Cardiac septum (tissue), 1 donor: ENCODE results near the gene LSM5. TPM values are rescaled to one million over a fixed set of nuclear protein-coding genes. Genes with fewer than 3 reads are reported as not detected.
"Not testable (repeated sequence)": the region's sequence is repeated elsewhere in the genome, so short reads cannot be mapped to it uniquely, and the experiment has no call there.

Experiments
- DNase-seq: peaks from one replicate; pipeline ENCODE4 v3.0.0-alpha.2; 2020; ENCODE audit warnings: low spot score
- intact Hi-C: fragments of 100-400 bp; cut with DNase I; formaldehyde crosslinking; loops from one replicate; pipeline ENCODE4 v1.14.0; 2022
- total RNA-seq: library from RNA; stranded (reverse); fragmentation: NEBNext Ultra II Directional; extraction: Animal tissue kit (Norgen Biotek cat#: 25700); gene quantifications from one replicate; pipeline ENCODE4 v1.2.1, GENCODE V29; 2021
- donor health status: DM: no; HTN: no; CAD: no.

LSM5 gene
- total RNA-seq, 1 donor from 2014 or later: 31.1 TPM

DNA sequence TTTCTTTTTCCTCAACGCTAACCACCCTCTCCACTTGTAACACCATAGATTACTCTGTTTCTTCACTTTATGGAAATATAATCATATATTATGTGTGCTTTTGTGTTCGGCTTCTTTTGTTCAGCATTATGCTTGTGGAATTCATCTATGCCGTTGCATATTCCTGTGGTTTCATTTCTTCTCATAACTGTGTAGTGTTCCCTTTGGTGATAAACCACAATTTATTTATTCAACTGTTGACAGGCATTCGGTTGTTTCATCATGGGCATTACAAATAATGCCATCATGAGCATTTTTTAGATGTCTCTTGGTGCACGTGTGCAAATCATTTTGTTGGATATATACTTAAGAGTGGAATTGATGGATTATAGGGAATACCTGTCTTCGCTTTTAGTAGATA lies 17.2 kb upstream of the LSM5 start:
- no peak for DNase-seq
- intact Hi-C loops: no loop called here

- DNase-seq: no peak
Observed at GRCh38 chr7:32506266-32507054, 16.3 kb upstream of the LSM5 start.

DNA sequence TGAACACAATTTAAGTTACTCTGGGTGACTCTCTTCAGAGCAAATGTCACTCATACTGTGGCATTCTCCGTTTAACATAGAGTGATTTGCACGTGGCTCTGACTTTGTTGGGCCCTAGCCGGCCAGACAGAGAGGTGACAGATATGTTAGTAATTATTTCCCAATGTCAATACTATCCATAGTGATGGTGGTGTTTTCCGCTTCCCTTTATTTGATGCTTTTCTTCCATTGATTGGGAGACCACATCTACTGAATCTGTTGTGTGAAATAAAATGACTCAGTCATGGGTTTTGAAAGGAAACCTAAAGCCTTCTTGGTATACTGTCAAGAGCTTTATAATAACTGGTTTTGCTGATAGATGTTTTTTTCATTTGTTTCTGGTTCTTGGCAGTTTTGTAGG lies 12.5 kb upstream of the LSM5 start:
- intact Hi-C loops: no loop called here
- no peak for DNase-seq

More at GRCh38 chr7:32506266-32507054, 16.3 kb upstream of the LSM5 start:
- intact Hi-C loops: no loop called here

- intact Hi-C loops: no loop called here
- DNase-seq: no peak
Observed at GRCh38 chr7:32501522-32501921, 11.3 kb upstream of the LSM5 start.

DNA sequence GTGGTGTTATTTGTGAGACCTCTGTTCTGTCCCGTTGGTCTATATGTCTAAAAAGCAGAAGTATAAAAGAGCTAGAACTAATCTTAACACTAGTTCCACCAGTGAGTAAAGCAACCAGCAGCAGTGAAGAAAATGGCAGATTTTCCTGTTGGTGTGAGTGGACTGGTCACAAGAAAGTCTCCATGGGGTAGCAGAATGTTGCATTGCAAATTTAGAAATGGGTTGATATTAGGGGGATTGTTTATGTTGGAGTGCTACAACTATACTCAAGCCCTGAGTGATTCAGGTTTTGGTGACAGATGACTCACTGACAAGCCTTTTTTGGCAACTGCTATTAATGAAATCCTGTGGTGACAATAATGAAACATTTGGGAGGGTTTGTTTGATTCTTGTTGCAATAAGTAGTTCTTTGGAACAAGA lies 10.8 kb upstream of the LSM5 start:
- no peak for DNase-seq
- intact Hi-C loops: no loop called here

GRCh38 chr7:32500216-32500615 lies 10.0 kb upstream of the LSM5 start:
- DNase-seq, intact Hi-C loops: not testable (repeated sequence)

GRCh38 chr7:32499755-32500154 lies 9.6 kb upstream of the LSM5 start:
- not testable (repeated sequence) for DNase-seq
- intact Hi-C loops: loop anchor here (10.0 kb wide), 1 partner anchor 605 kb away; the partner anchor contains the start of gene RP9

DNA sequence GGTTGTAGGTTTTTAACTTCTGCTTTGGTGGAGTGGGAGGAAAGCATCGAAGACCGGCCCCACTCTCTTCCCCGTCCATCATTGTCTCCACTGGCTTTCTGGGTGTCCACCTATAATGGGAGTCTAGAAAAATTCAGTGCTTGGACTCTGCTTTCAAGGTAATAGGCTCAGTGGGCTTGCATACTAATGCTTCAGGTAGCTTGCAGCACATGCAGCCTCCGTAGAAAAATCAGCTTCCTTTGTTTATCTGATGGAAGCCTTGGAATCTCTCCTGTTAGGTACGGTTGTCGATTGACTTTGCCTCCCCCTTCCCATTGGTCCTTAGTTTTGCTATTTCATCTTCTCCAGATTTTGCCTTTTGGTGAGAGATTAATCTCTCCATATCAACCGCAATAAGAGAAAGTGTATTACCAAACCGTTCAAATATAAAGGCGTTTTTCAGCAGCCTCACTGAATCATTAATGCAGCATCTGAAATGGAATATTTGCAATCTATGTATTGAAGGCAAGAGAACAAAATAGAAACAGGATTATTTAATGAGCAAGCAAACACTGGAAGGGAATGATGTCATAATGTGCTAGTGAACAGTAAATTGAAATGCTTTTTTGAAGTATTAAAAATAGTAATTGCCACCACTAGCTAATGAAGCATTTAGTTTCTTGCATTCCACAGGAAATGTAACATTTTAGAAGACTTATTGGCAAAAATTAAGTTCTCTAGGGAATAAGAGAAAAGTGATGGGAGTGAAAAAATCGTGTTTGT lies 6.1 kb upstream of the LSM5 start:
- intact Hi-C loops: loop anchor here (10.0 kb wide), 1 partner anchor 609 kb away; the partner anchor contains the start of gene RP9
- no peak for DNase-seq

DNA sequence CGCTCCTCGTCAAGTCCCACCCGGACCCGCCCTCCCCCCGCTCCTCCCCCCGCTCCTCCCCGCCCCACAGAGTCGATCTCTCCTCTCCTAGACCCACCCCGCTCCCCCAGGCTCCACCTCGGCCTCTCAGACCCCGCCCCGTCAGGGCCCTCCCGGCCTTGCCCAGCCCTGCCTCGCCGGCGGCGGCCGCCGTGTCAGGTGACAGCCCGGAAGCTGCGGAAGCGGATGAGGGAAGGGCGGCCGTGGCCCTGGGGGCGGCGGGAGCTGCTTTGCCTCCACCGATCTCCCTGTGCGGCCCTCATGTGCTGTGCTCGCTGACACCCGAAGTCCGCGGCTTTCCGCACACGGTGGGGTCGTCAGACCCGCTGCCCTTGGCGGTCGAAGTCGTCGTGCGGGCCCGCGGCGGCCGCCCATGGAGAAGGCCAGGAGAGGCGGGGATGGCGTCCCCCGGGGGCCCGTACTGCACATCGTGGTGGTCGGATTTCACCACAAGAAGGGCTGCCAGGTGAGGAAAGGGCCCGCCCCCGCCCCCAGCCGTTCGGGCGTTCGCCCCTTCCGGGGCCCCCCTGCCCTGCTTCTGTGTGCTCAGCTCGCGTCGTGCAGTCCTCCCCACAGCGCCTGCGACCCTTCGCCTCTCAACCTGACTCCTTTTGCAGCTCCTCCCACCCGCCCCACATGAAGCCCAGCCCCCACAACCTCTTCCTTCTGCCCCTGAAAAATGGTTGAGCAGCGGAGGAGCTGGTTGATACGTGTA lies 5.3 kb upstream of the LSM5 start, which contains the start of gene AVL9:
Gene AVL9 (plus strand): TSS at position 192 of the 754 bp plus-strand sequence. CDS start 221 bp downstream, at position 413.
- intact Hi-C loops: loop anchor here (10.0 kb wide), 1 partner anchor 609 kb away; the partner anchor contains the start of gene RP9
- DNase-seq: peak; percentile 100

DNA sequence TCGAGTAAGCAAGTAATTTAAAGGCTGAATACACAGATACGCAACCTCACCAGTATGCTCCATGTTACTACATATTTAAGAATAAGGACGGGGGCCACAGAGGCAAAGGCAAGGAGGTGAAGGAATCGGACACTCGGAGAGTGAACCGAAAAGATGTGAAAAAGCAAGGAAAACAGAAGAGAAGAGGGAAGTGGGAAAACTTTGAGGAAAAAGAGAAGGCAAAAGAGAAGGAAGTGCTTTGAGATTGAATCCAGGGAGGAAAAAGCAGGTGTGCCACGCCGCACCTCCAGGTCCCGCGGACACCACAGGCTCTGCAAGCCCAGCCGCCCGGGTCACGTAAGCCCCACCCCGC lies 4.7 kb upstream of the LSM5 start:
- intact Hi-C loops: loop anchor here (10.0 kb wide), 1 partner anchor 610 kb away; the partner anchor contains the start of gene RP9
- DNase-seq: no peak

DNA sequence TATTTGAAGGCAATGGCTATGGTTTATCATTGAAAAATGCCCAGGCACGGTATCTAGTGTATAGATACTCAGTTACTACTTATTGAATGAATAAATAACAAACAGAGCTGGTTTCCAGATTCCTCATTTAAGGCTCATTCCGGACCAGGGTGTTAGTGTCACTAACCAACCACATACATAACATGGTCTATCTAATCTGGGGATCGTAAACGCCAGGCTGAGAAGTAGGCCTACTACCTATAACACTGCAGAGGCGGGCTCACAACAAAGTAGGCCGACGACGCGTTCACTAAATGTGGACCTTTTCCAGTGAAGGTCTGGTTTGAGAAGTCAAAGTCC lies 423 bp downstream of the LSM5 start:
- intact Hi-C loops: loop anchor here (2.0 to 10.0 kb wide), 2 partner anchors 97 to 615 kb away; partner anchors contain the start of gene RP9
- no peak for DNase-seq

- intact Hi-C loops: no loop called here
Observed at GRCh38 chr7:32481921-32482320, 8.3 kb downstream of the LSM5 start.

GRCh38 chr7:32481176-32481575 lies 9.0 kb downstream of the LSM5 start:
- no peak for DNase-seq
- intact Hi-C loops: no loop called here

More at GRCh38 chr7:32481921-32482320, 8.3 kb downstream of the LSM5 start:
- DNase-seq: no peak

GRCh38 chr7:32479574-32480200 lies 10.5 kb downstream of the LSM5 start:
- DNase-seq: no peak
- intact Hi-C loops: loop anchor here (2.0 to 10.0 kb wide), 2 partner anchors 269 to 735 kb away; no protein-coding TSS in a partner anchor

DNA sequence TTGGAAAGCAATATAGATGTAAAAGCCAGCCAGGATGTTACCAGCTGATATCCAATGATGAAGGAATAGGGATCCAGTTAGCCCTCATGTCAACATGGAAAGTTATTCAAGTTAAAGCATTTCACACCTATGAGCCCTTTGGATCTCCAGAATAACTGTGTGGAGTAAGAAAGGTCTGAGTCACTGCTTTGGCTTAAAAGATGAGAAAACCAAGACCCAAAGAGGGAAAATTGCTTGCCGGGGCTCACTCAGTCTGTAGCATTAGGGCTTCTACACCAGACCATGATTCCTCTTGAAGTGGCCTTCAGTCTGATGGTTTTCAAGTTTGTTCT lies 12.6 kb downstream of the LSM5 start:
- intact Hi-C loops: loop anchor here (10.0 kb wide), 1 partner anchor 733 kb away; no protein-coding TSS in a partner anchor
- DNase-seq: no peak

- intact Hi-C loops: loop anchor here (10.0 kb wide), 1 partner anchor 732 kb away; no protein-coding TSS in a partner anchor
Observed at GRCh38 chr7:32476816-32477648, 13.1 kb downstream of the LSM5 start.

DNA sequence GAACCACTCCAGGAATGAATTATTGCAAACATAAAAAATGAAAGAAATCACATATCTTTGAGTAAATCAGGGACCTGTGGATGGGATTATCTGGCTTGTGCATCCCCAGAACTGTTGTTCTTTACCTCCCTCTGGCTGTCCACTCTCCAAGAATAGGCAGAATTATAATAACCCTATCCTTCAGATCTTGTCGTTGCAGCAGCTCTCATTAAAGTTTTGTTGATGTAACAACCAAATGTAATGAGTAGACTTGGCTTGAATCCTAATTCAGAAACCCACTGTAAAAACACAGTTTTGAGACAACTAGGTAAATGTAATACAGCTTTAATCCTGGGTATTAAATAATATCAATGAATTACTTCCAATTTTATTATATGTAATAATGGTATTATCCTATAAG lies 16.2 kb downstream of the LSM5 start:
- intact Hi-C loops: loop anchor here (10.0 kb wide), 1 partner anchor 729 kb away; no protein-coding TSS in a partner anchor

More at GRCh38 chr7:32476816-32477648, 13.1 kb downstream of the LSM5 start:
- DNase-seq: no peak

GRCh38 chr7:32472015-32472414 lies 18.2 kb downstream of the LSM5 start:
- intact Hi-C loops: loop anchor here (10.0 kb wide), 1 partner anchor 727 kb away; no protein-coding TSS in a partner anchor

More for the DNA sequence above, 16.2 kb downstream of the LSM5 start:
- DNase-seq: no peak

More at GRCh38 chr7:32472015-32472414, 18.2 kb downstream of the LSM5 start:
- no peak for DNase-seq
